GM12878 (cell line): ENCODE measurements around the gene LRRC26. TPM values are rescaled to one million over a fixed set of nuclear protein-coding genes. Genes with fewer than 3 reads are reported as not detected.

ENCODE experiments used
- BMI1 ChIP-seq: fragments of 450-650 bp; IDR thresholded peaks from 2 replicates; pipeline ENCODE4 v1.6.1; 2016; ENCODE audit warnings: mild to moderate bottlenecking, moderate library complexity, borderline replicate concordance
- E4F1 ChIP-seq: fragments of 450-650 bp; IDR thresholded peaks from 2 replicates; pipeline ENCODE4 v1.6.1; 2018; ENCODE audit warnings: borderline replicate concordance, mild to moderate bottlenecking; ENCODE audit not compliant: partially characterized antibody
- FOS ChIP-seq: IDR thresholded peaks from 3 replicates; pipeline ENCODE4 v1.6.1; 2011; ENCODE audit warnings: borderline replicate concordance; ENCODE audit not compliant: insufficient read length; ENCODE audit errors: extremely low read depth
- NFYA ChIP-seq: IDR thresholded peaks from 2 replicates; pipeline ENCODE4 v1.6.1; 2011; ENCODE audit warnings: low read depth, mild to moderate bottlenecking, low read length, improper control_type of control experiment, borderline replicate concordance
- PML ChIP-seq: IDR thresholded peaks from 2 replicates; pipeline ENCODE4 v1.6.1; 2012; ENCODE audit warnings: low read length, inconsistent platforms
- RAD51 ChIP-seq: fragments of 450-650 bp; IDR thresholded peaks from 2 replicates; pipeline ENCODE4 v1.6.1; 2016; ENCODE audit warnings: moderate library complexity, mild to moderate bottlenecking, inconsistent platforms
- RFX5 ChIP-seq: IDR thresholded peaks from 2 replicates; pipeline ENCODE4 v1.6.1; 2011; ENCODE audit warnings: low read depth, low read length, improper control_type of control experiment
- RUNX3 ChIP-seq: IDR thresholded peaks from 2 replicates; pipeline ENCODE4 v1.6.1; 2012; ENCODE audit warnings: low read length, inconsistent platforms
- SMAD1 ChIP-seq: fragments of 450-650 bp; IDR thresholded peaks from 2 replicates; pipeline ENCODE4 v1.6.1; 2018; ENCODE audit warnings: mild to moderate bottlenecking, low read depth; ENCODE audit not compliant: partially characterized antibody
- ZBTB4 ChIP-seq: fragments of 450-650 bp; formaldehyde crosslinking; IDR thresholded peaks from 2 replicates; pipeline ENCODE4 v1.4.0; 2022; ENCODE audit warnings: mild to moderate bottlenecking, moderate library complexity
- ZNF24 ChIP-seq: fragments of 450-650 bp; IDR thresholded peaks from 2 replicates; pipeline ENCODE4 v1.6.1; 2017; ENCODE audit warnings: antibody characterized with exemption, mild to moderate bottlenecking
- polyA plus RNA-seq, 11 experiments: library from polyadenylated mRNA; depleted of rRNA in 4 of 11; unstranded in 6 of 11; stranded (reverse) in 5 of 11; fragments of >200 nt; fragmentation: Nextera tagmentation in 4 of 11; fragmentation: Illumina TruSeq in 1 of 11; extraction: Ambion mirVana in 4 of 11; extraction: Trizol in 1 of 11; gene quantifications; 1 replicate in 1 of 11; 2 replicates in 10 of 11; pipeline versions ENCODE4 v1.2.1 to v1.2.3, GENCODE V29; 2011 to 2016; ENCODE audit warnings: inconsistent platforms in 2 of 11, missing spikeins in 2 of 11, low read depth in 1 of 11
- total RNA-seq, 4 experiments: library from RNA; depleted of rRNA in 3 of 4; stranded (reverse); fragments of >200 nt in 3 of 4; fragmentation: Illumina TruSeq in 1 of 4; extraction: Trizol in 1 of 4; gene quantifications; 2 replicates each; pipeline versions ENCODE4 v1.2.1 to v1.2.3, GENCODE V29; 2013 to 2021
- TF ChIP-seq, protein P1 (sequence below): fragments of 450-650 bp; IDR thresholded peaks from 2 replicates; pipeline ENCODE4 v1.6.1; 2017; ENCODE audit warnings: antibody characterized with exemption, mild to moderate bottlenecking, moderate library complexity
- TF ChIP-seq, protein P2 (sequence below): IDR thresholded peaks from 2 replicates; pipeline ENCODE4 v1.6.1; 2011; ENCODE audit warnings: mild to moderate bottlenecking, low read depth, low read length, moderate library complexity; ENCODE audit not compliant: insufficient replicate concordance
- TF ChIP-seq, protein P3 (sequence below): IDR thresholded peaks from 2 replicates; pipeline ENCODE4 v1.6.1; 2012; ENCODE audit warnings: low read length, inconsistent platforms

LRRC26 gene
- total and polyA plus RNA-seq, 10 of the 15 experiments (the other 5 are each of a cell fraction or from before 2014, with no cell fraction given) = 0.29 to 0.91 (median 0.64) TPM; not detected in 5

DNA sequence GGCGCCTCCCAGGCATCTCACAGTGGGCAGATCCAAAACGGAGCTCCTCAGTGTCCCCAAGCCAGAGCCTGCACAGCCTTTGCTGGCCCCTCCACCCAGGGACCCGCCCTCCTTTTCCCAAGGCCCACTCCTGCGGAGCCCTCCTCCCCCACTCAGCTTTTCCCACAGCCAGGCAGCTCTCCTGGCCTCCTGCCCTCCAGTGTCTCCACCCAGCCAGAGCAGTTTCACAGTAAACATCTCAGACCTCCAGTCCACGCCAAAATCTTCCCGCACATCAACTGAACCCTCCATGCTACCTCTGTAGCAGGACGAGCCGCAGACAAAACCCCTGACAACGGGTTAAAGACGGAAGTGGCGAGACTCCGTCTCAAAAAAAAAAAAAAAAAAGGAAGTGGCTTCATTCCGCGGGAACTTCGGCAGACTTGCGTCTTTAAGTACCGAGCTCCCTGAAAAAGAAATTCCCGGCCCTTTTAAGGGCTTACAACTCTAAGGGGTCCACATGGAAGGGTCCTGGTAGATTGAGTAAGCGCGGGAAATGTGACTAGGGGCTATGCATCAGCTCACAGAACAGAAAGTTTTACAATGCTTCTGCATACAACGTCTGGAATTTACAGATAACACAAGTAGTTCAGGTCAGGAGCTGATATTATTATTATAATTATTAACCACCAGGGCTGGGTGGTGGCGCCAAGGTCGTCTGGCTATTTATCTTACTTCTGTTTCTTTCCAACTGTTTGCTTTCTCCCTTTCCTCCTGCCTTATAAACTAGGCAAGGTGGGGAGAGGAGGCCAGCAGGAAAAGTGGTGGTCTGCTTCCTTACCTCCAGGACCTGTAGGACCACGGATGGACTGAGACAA lies 42.3 kb downstream of the LRRC26 start (continued):
- TF ChIP-seq, protein P1, sequence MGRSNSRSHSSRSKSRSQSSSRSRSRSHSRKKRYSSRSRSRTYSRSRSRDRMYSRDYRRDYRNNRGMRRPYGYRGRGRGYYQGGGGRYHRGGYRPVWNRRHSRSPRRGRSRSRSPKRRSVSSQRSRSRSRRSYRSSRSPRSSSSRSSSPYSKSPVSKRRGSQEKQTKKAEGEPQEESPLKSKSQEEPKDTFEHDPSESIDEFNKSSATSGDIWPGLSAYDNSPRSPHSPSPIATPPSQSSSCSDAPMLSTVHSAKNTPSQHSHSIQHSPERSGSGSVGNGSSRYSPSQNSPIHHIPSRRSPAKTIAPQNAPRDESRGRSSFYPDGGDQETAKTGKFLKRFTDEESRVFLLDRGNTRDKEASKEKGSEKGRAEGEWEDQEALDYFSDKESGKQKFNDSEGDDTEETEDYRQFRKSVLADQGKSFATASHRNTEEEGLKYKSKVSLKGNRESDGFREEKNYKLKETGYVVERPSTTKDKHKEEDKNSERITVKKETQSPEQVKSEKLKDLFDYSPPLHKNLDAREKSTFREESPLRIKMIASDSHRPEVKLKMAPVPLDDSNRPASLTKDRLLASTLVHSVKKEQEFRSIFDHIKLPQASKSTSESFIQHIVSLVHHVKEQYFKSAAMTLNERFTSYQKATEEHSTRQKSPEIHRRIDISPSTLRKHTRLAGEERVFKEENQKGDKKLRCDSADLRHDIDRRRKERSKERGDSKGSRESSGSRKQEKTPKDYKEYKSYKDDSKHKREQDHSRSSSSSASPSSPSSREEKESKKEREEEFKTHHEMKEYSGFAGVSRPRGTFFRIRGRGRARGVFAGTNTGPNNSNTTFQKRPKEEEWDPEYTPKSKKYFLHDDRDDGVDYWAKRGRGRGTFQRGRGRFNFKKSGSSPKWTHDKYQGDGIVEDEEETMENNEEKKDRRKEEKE = no peak
- TF ChIP-seq FOS (no peak), ZNF24 (no peak), RFX5 (no peak), PML (peak; percentile 78; the same call in 1 of the 2 replicates), BMI1 (peak; percentile 40; the same call in 1 of the 2 replicates), SMAD1 (no peak), NFYA (no peak), RUNX3 (peak; percentile 82), RAD51 (no peak), ZBTB4 (CRISPR knock-in tag) (no peak), E4F1 (peak; percentile 26)
- TF ChIP-seq, protein P2, sequence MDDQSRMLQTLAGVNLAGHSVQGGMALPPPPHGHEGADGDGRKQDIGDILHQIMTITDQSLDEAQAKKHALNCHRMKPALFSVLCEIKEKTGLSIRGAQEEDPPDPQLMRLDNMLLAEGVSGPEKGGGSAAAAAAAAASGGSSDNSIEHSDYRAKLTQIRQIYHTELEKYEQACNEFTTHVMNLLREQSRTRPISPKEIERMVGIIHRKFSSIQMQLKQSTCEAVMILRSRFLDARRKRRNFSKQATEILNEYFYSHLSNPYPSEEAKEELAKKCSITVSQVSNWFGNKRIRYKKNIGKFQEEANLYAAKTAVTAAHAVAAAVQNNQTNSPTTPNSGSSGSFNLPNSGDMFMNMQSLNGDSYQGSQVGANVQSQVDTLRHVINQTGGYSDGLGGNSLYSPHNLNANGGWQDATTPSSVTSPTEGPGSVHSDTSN = no peak
- TF ChIP-seq, protein P3, sequence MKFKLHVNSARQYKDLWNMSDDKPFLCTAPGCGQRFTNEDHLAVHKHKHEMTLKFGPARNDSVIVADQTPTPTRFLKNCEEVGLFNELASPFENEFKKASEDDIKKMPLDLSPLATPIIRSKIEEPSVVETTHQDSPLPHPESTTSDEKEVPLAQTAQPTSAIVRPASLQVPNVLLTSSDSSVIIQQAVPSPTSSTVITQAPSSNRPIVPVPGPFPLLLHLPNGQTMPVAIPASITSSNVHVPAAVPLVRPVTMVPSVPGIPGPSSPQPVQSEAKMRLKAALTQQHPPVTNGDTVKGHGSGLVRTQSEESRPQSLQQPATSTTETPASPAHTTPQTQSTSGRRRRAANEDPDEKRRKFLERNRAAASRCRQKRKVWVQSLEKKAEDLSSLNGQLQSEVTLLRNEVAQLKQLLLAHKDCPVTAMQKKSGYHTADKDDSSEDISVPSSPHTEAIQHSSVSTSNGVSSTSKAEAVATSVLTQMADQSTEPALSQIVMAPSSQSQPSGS = no peak
